ENCODE data around the gene FCHSD2.

Gene FCHSD2

GRCh38 chr11:73114835-73115220, 27.3 kb downstream of the FCHSD2 start:
- TF ChIP-seq POLR2AphosphoS5 (IDR thresholded peaks at IDR 0.05; ENCODE audit: low read depth, low read length) = 0 out of 2 replicates have a peak, but pooled peaks have one; percentile 12
- TF ChIP-seq PAX5 (IDR thresholded peaks at IDR 0.05; ENCODE audit: insufficient read depth, low read length, severe bottlenecking) = no peak
- 0 out of 2 replicates have a peak, but pooled peaks have one; percentile 22 for TF ChIP-seq TAF1 (IDR thresholded peaks at IDR 0.05; ENCODE audit: low read depth, low read length)
- DNase-seq (ENCODE audit: insufficient read length, low spot score) (no peak), FAIRE-seq (peak; percentile 16)

GRCh38 chr11:73114110-73114834, 27.8 kb downstream of the FCHSD2 start:
- DNase-seq (ENCODE audit: insufficient read length, low spot score) (no peak), FAIRE-seq (no peak)
- TF ChIP-seq PAX5 (IDR thresholded peaks at IDR 0.05; ENCODE audit: insufficient read depth, low read length, severe bottlenecking) (no peak), SPI1 (IDR thresholded peaks at IDR 0.05; ENCODE audit: low read depth, low read length) (no peak), POU2F2 (IDR thresholded peaks at IDR 0.05; ENCODE audit: low read depth, low read length) (no peak), TAF1 (IDR thresholded peaks at IDR 0.05; ENCODE audit: low read depth, low read length) (no peak), POLR2A (IDR thresholded peaks at IDR 0.05; ENCODE audit: low read depth, low read length) (no peak), POLR2AphosphoS5 (IDR thresholded peaks at IDR 0.05; ENCODE audit: low read depth, low read length) (no peak)

- TF ChIP-seq POLR2AphosphoS5 (IDR thresholded peaks at IDR 0.05; ENCODE audit: low read depth, low read length) (no peak), POLR2A (IDR thresholded peaks at IDR 0.05; ENCODE audit: low read depth, low read length) (no peak), SPI1 (IDR thresholded peaks at IDR 0.05; ENCODE audit: low read depth, low read length) (no peak), POU2F2 (IDR thresholded peaks at IDR 0.05; ENCODE audit: low read depth, low read length) (no peak), TAF1 (IDR thresholded peaks at IDR 0.05; ENCODE audit: low read depth, low read length) (no peak), PAX5 (IDR thresholded peaks at IDR 0.05; ENCODE audit: insufficient read depth, low read length, severe bottlenecking) (no peak)
- DNase-seq (ENCODE audit: insufficient read length, low spot score) = no peak
- no peak for FAIRE-seq
Measured at GRCh38 chr11:73113426-73113825, 28.7 kb downstream of the FCHSD2 start.

GRCh38 chr11:73107597-73107996, 34.5 kb downstream of the FCHSD2 start:
- FAIRE-seq (no peak), DNase-seq (ENCODE audit: insufficient read length, low spot score) (no peak)
- TF ChIP-seq SPI1 (IDR thresholded peaks at IDR 0.05; ENCODE audit: low read depth, low read length) = no peak
- TF ChIP-seq POLR2AphosphoS5 (IDR thresholded peaks at IDR 0.05; ENCODE audit: low read depth, low read length) = no peak
- TF ChIP-seq TAF1 (IDR thresholded peaks at IDR 0.05; ENCODE audit: low read depth, low read length) = no peak
- TF ChIP-seq PAX5 (IDR thresholded peaks at IDR 0.05; ENCODE audit: insufficient read depth, low read length, severe bottlenecking) = no peak
- TF ChIP-seq POLR2A (IDR thresholded peaks at IDR 0.05; ENCODE audit: low read depth, low read length) = no peak
- no peak for TF ChIP-seq POU2F2 (IDR thresholded peaks at IDR 0.05; ENCODE audit: low read depth, low read length)

- no peak for DNase-seq (ENCODE audit: insufficient read length, low spot score)
- FAIRE-seq = no peak
- TF ChIP-seq TAF1 (IDR thresholded peaks at IDR 0.05; ENCODE audit: low read depth, low read length) (no peak), PAX5 (IDR thresholded peaks at IDR 0.05; ENCODE audit: insufficient read depth, low read length, severe bottlenecking) (no peak), SPI1 (IDR thresholded peaks at IDR 0.05; ENCODE audit: low read depth, low read length) (peak; percentile 27; the same call in 1 of the 2 replicates)
Measured at GRCh38 chr11:73106347-73106746, 35.8 kb downstream of the FCHSD2 start.

GRCh38 chr11:73100578-73100977, 41.5 kb downstream of the FCHSD2 start:
- TF ChIP-seq POLR2AphosphoS5 (IDR thresholded peaks at IDR 0.05; ENCODE audit: low read depth, low read length) (no peak), TAF1 (IDR thresholded peaks at IDR 0.05; ENCODE audit: low read depth, low read length) (no peak)
- DNase-seq (ENCODE audit: insufficient read length, low spot score) (no peak), FAIRE-seq (no peak)

GRCh38 chr11:73099512-73100266, 42.4 kb downstream of the FCHSD2 start:
- no peak for DNase-seq (ENCODE audit: insufficient read length, low spot score)
- no peak for FAIRE-seq
- no peak for TF ChIP-seq SPI1 (IDR thresholded peaks at IDR 0.05; ENCODE audit: low read depth, low read length)
- TF ChIP-seq POLR2AphosphoS5 (IDR thresholded peaks at IDR 0.05; ENCODE audit: low read depth, low read length) = no peak

GRCh38 chr11:73095613-73096012, 46.5 kb downstream of the FCHSD2 start:
- DNase-seq (ENCODE audit: insufficient read length, low spot score) (no peak), FAIRE-seq (peak; percentile 43)
- TF ChIP-seq SPI1 (IDR thresholded peaks at IDR 0.05; ENCODE audit: low read depth, low read length) (no peak), POLR2AphosphoS5 (IDR thresholded peaks at IDR 0.05; ENCODE audit: low read depth, low read length) (no peak), POU2F2 (IDR thresholded peaks at IDR 0.05; ENCODE audit: low read depth, low read length) (no peak), PAX5 (IDR thresholded peaks at IDR 0.05; ENCODE audit: insufficient read depth, low read length, severe bottlenecking) (no peak), POLR2A (IDR thresholded peaks at IDR 0.05; ENCODE audit: low read depth, low read length) (no peak), TAF1 (IDR thresholded peaks at IDR 0.05; ENCODE audit: low read depth, low read length) (no peak)

- no peak for TF ChIP-seq POLR2AphosphoS5 (IDR thresholded peaks at IDR 0.05; ENCODE audit: low read depth, low read length)
- no peak for TF ChIP-seq TAF1 (IDR thresholded peaks at IDR 0.05; ENCODE audit: low read depth, low read length)
- TF ChIP-seq PAX5 (IDR thresholded peaks at IDR 0.05; ENCODE audit: insufficient read depth, low read length, severe bottlenecking) = no peak
- no peak for TF ChIP-seq POLR2A (IDR thresholded peaks at IDR 0.05; ENCODE audit: low read depth, low read length)
- TF ChIP-seq SPI1 (IDR thresholded peaks at IDR 0.05; ENCODE audit: low read depth, low read length) = no peak
- no peak for TF ChIP-seq POU2F2 (IDR thresholded peaks at IDR 0.05; ENCODE audit: low read depth, low read length)
- peak; percentile 20 for FAIRE-seq
- no peak for DNase-seq (ENCODE audit: insufficient read length, low spot score)
Measured at GRCh38 chr11:73091521-73092305, 50.4 kb downstream of the FCHSD2 start.

Data from GM12891 (cell line).